Transverse colon (tissue), 4 donors: ENCODE data around the gene NEXMIF.
"Not testable (repeated sequence)": the region's sequence is repeated elsewhere in the genome, so short reads cannot be mapped to it uniquely, and the experiment has no call there.

Experiments used
- EP300 ChIP-seq: sonication (generic); formaldehyde crosslinking; IDR thresholded peaks from one replicate; pipeline ENCODE4 v1.6.1; 2017; ENCODE audit warnings: antibody characterized with exemption, low read depth
- POLR2A ChIP-seq: fragments of 450-650 bp; IDR thresholded peaks from one replicate; pipeline ENCODE4 v1.6.1; 2016; ENCODE audit warnings: antibody characterized with exemption, mild to moderate bottlenecking, moderate library complexity
- POLR2AphosphoS5 ChIP-seq, 3 donors: sonication (generic); formaldehyde crosslinking; IDR thresholded peaks; one replicate each; pipeline ENCODE4 v1.6.1; 2016; ENCODE audit warnings: antibody characterized with exemption in 3 of 3
- TF ChIP-seq, protein P1 (sequence below), 5 experiments: fragments of 200-600 bp in 3 of 5; fragments of 450-650 bp in 2 of 5; sonication (generic) in 3 of 5; IDR thresholded peaks; 1 replicate in 2 of 5; 2 replicates in 3 of 5; pipeline ENCODE4 v1.5.1; 2016 to 2017; ENCODE audit warnings: antibody characterized with exemption in 5 of 5, inconsistent platforms in 3 of 5, mild to moderate bottlenecking in 2 of 5, moderate library complexity in 1 of 5

DNA sequence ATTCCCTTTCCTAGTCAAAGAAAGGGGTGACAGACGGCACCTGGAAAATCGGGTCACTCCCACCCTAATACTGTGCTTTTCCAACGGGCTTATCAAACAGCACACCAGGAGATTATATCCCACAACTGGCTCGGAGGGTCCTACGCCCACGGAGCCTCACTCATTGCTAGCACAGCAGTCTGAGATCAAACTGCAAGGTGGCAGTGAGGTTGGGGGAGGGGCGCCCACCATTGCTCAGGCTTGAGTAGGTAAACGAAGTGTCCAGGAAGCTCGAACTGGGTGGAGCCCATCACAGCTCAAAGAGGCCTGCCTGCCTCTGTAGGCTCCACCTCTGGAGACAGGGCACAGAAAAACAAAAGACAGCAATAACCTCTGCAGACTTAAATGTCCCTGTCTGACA is 42.9 kb downstream of the NEXMIF start:
- TF ChIP-seq, protein P1, sequence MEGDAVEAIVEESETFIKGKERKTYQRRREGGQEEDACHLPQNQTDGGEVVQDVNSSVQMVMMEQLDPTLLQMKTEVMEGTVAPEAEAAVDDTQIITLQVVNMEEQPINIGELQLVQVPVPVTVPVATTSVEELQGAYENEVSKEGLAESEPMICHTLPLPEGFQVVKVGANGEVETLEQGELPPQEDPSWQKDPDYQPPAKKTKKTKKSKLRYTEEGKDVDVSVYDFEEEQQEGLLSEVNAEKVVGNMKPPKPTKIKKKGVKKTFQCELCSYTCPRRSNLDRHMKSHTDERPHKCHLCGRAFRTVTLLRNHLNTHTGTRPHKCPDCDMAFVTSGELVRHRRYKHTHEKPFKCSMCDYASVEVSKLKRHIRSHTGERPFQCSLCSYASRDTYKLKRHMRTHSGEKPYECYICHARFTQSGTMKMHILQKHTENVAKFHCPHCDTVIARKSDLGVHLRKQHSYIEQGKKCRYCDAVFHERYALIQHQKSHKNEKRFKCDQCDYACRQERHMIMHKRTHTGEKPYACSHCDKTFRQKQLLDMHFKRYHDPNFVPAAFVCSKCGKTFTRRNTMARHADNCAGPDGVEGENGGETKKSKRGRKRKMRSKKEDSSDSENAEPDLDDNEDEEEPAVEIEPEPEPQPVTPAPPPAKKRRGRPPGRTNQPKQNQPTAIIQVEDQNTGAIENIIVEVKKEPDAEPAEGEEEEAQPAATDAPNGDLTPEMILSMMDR (IDR thresholded peaks at IDR 0.05) = not testable (repeated sequence)
- TF ChIP-seq POLR2A; EP300; POLR2AphosphoS5 (IDR thresholded peaks at IDR 0.05): not testable (repeated sequence)
